Heart left ventricle (tissue), 16 donors: Measurements from ENCODE around the gene NAALADL2. TPM values are rescaled to one million over a fixed set of nuclear protein-coding genes. Genes with fewer than 3 reads are reported as not detected.

ENCODE experiments used
- ATAC-seq, 4 donors: fragments of 200-7000 bp; cut with Tn5 transposase; one replicate each; pipeline ENCODE4 v1.9.1; 2020 to 2022; ENCODE audit warnings: moderate library complexity in 4 of 4, mild to moderate bottlenecking in 3 of 4, moderate number of reproducible peaks in 1 of 4
- DNase-seq, 5 donors: peaks; one replicate each; pipeline ENCODE4 v3.0.0-alpha.2; 2020
- H3K27ac ChIP-seq, 12 donors: fragments of 200-600 bp; sonication (generic) in 4 of 12; one replicate each; pipeline versions ENCODE4 v1.5.0 to v1.8.0; 2016 to 2022; ENCODE audit warnings: mild to moderate bottlenecking in 2 of 12
- H3K27me3 ChIP-seq, 9 donors: fragments of 200-600 bp; sonication (generic) in 2 of 9; one replicate each; pipeline versions ENCODE4 v1.5.1 to v1.8.0; 2016 to 2022; ENCODE audit warnings: mild to moderate bottlenecking in 3 of 9
- H3K36me3 ChIP-seq, 9 donors: fragments of 200-600 bp; sonication (generic) in 2 of 9; one replicate each; pipeline versions ENCODE4 v1.5.0 to v1.8.0; 2018 to 2022; ENCODE audit warnings: mild to moderate bottlenecking in 2 of 9
- H3K4me1 ChIP-seq, 12 donors: fragments of 200-600 bp; sonication (generic) in 4 of 12; one replicate each; pipeline versions ENCODE4 v1.5.0 to v1.8.0; 2016 to 2022; ENCODE audit warnings: mild to moderate bottlenecking in 3 of 12
- H3K4me3 ChIP-seq, 12 donors: fragments of 200-600 bp; sonication (generic) in 4 of 12; one replicate each; pipeline versions ENCODE4 v1.5.0 to v1.8.0; 2017 to 2022; ENCODE audit warnings: mild to moderate bottlenecking in 9 of 12, moderate library complexity in 4 of 12
- H3K9me3 ChIP-seq, 12 donors: fragments of 200-600 bp; sonication (generic) in 4 of 12; one replicate each; pipeline versions ENCODE4 v1.5.0 to v1.8.0; 2016 to 2022; ENCODE audit warnings: mild to moderate bottlenecking in 1 of 12
- POLR2A ChIP-seq, 2 donors: fragments of 450-650 bp; IDR thresholded peaks; one replicate each; pipeline ENCODE4 v1.6.1; 2017; ENCODE audit warnings: antibody characterized with exemption in 2 of 2, mild to moderate bottlenecking in 2 of 2, moderate library complexity in 2 of 2
- WGBS, 4 donors: extraction: QIAGEN DNeasy Blood & Tissue Kit in 2 of 4; methylation state at CpG; one replicate each; pipeline versions ENCODE4 v1.1.5 to v1.1.7; 2013 to 2018; 5-methylcytosine and 5-hydroxymethylcytosine counted together
- intact Hi-C, 10 donors: fragments of 100-400 bp; cut with DNase I; formaldehyde crosslinking; loops; one replicate each; pipeline versions ENCODE4 v1.11.1 to v1.14.2; 2022
- polyA plus RNA-seq, 2 donors: library from polyadenylated mRNA; stranded (reverse); fragments of 200-250 nt; gene quantifications; one replicate each; pipeline ENCODE4 v1.2.3, GENCODE V29; 2013
- total RNA-seq, 9 donors: library from RNA; depleted of rRNA in 2 of 9; stranded (reverse); fragments of >200 nt in 2 of 9; fragmentation: NEBNext Ultra II Directional in 3 of 9; extraction: Animal tissue kit (Norgen Biotek cat#: 25700) in 3 of 9; gene quantifications; one replicate each; pipeline versions ENCODE4 v1.1.0 to v1.2.4, GENCODE V29; 2016 to 2023
- TF ChIP-seq, protein P1 (sequence below), 12 donors: fragments of 200-600 bp; sonication (generic) in 4 of 12; IDR thresholded peaks; one replicate each; pipeline versions ENCODE4 v1.5.0 to v1.8.0; 2018 to 2022; ENCODE audit warnings: antibody characterized with exemption in 12 of 12, mild to moderate bottlenecking in 5 of 12
- donor health status: ischemic (EF 13 %, LVEDD 7.1; RV severe dilation, severe dysfunction).
- donor health status: healthy with polysubstance abuse.
- donor health status: DM: no; HTN: yes; CAD: no.
- donor health status: DM: no; HTN: no; CAD: no.
- donor health status: ischemic (EF 25% LVEDD 6.9; RV normal size, moderate dysfunction).
- donor health status: ischemic (EF 25% LVEDD 5.7; RV mildly dilated, moderate dysfunction).
- donor health status: healthy.
- donor health status: DM: yes; HTN: yes; CAD: no.
- donor health status: ischemic (EF 35%, LVEDD 5.7; RV mildly dilated, moderate dysfunction).
- donor health status: nonischemic (EF 11% LVEDD 7.7; RV severe dilation, severe dysfunction).
- donor health status: DM: yes; HTN: yes; CAD: no.
- donor health status: PGD.
- donor health status: ischemic (EF 29% LVEDD 5.4; RV normal size, mild dysfunction).
- donor health status: nonischemic (EF 23%, LVEDD 6.1; RV moderate dilation, normal function).

NAALADL2 gene
- total and polyA plus RNA-seq, 11 donors, result 0.23 to 8.5 (median 3.0) TPM

DNA sequence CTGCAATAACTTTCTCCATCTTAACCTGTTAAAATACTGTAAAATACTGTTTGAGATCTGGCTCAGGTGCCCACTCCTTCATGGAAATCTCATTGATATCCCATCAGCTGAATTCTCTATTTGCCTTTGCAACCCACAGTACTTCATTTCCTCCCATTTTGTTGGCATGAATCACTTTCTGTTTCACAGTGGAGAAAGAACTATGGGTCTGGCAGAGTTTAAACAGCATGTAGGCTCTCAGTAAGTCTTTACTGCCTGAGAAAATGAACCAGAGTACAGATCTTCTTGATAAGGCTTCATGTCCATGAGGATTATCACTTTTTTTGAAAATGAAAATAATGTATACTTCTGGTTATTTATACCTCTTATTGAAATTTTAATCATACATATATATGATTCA is 245.9 kb downstream of the NAALADL2 start:
- Histone ChIP-seq H3K27me3 (no peaks in the 10 kb centered on the region), H3K27ac (no peak overlapping the region), H3K36me3 (no peaks in the 10 kb centered on the region), H3K4me3 (no peak overlapping the region), H3K9me3 (no peaks in the 10 kb centered on the region), H3K4me1 (no peaks in the 10 kb centered on the region)
- intact Hi-C loops, result no loop called here
- no peak for ATAC-seq
- DNase-seq, result no peak
- TF ChIP-seq POLR2A (IDR thresholded peaks at IDR 0.05), result no peak
- TF ChIP-seq, protein P1, sequence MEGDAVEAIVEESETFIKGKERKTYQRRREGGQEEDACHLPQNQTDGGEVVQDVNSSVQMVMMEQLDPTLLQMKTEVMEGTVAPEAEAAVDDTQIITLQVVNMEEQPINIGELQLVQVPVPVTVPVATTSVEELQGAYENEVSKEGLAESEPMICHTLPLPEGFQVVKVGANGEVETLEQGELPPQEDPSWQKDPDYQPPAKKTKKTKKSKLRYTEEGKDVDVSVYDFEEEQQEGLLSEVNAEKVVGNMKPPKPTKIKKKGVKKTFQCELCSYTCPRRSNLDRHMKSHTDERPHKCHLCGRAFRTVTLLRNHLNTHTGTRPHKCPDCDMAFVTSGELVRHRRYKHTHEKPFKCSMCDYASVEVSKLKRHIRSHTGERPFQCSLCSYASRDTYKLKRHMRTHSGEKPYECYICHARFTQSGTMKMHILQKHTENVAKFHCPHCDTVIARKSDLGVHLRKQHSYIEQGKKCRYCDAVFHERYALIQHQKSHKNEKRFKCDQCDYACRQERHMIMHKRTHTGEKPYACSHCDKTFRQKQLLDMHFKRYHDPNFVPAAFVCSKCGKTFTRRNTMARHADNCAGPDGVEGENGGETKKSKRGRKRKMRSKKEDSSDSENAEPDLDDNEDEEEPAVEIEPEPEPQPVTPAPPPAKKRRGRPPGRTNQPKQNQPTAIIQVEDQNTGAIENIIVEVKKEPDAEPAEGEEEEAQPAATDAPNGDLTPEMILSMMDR (IDR thresholded peaks at IDR 0.05), result no peak

DNA sequence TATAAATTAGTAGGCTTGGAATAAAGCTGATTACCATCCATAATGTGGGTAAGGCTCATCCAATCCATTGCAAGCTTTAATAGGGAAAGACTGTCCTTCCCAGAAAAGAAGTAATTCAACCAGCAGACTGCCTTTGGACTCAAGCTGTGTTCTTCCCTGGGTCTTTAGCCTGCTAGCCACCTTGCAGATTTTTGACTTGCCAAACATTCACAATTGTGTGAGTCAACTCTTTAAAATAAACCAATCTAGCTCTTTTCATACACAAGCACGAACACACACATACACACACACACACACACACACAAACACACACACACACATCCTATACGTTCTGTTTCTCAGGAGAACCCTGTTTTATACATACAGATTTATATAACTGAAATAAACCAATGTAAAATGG is 248.1 kb downstream of the NAALADL2 start:
- ATAC-seq, result no peak
- Histone ChIP-seq H3K36me3 (no peaks in the 10 kb centered on the region), H3K27me3 (no peaks in the 10 kb centered on the region), H3K9me3 (no peaks in the 10 kb centered on the region), H3K4me1 (no peaks in the 10 kb centered on the region), H3K4me3 (no peak overlapping the region), H3K27ac (no peak overlapping the region)
- 79 to 80% (median 80%) methylated on average over 2 of the region's 2 CpGs for WGBS, 4 donors
- DNase-seq, result no peak
- intact Hi-C loops, result no loop called here
- no peak for TF ChIP-seq POLR2A (IDR thresholded peaks at IDR 0.05)
- TF ChIP-seq, protein P1 (IDR thresholded peaks at IDR 0.05), result no peak

DNA sequence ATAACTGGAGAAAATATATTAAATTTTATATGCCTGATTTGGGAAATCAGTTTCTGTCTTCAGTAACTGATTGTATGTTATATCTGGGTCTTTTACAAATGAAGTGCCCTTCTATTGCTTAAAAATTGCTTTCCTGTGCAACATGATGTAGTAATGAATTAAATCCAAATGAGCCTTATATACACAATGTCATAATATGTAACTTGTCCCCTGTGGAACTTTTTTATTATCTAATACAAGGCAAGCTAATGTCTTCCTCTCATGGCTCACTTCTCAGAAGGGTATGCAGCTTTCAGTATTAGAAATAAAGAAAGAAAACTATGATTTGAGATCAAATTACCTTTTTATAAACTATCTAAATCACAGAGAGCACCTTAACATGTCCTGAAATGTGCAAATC is 248.9 kb downstream of the NAALADL2 start:
- ATAC-seq (no peak), DNase-seq (no peak)
- TF ChIP-seq POLR2A (IDR thresholded peaks at IDR 0.05), result no peak
- TF ChIP-seq, protein P1 (IDR thresholded peaks at IDR 0.05), result no peak
- Histone ChIP-seq H3K27ac (no peak overlapping the region), H3K36me3 (no peaks in the 10 kb centered on the region), H3K4me3 (no peak overlapping the region), H3K27me3 (no peaks in the 10 kb centered on the region), H3K4me1 (no peaks in the 10 kb centered on the region), H3K9me3 (no peaks in the 10 kb centered on the region)
- intact Hi-C loops, result no loop called here

DNA sequence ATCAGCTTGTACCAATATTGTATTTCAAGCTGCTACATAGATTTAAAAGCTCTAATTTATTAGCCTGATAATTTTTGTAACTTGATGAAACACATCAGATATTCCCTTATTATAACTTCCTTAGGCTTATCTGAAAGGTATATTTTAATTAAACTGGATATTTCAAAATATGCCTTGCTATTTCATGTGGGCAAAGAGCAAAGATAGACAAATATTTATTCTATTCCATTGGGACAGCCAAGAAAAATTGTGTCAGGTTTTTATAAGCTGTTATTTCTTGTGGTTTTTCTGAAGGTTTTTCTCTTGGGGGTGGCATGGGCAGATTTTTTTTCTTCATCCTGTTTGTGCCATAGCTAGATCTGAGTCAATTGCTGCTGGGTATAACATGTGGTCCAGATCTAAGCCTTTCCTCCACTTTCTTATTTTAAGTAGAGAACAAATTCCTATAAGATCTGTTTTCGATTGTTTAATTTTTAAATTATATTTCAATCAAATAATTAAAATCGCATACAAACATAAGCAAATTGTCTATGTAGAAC is 249.5 kb downstream of the NAALADL2 start:
- no peak for TF ChIP-seq POLR2A (IDR thresholded peaks at IDR 0.05)
- TF ChIP-seq, protein P1 (IDR thresholded peaks at IDR 0.05), result no peak
- no peak overlapping the region for H3K27ac ChIP-seq
- no peaks in the 10 kb centered on the region for H3K27me3 ChIP-seq
- no peaks in the 10 kb centered on the region for H3K4me1 ChIP-seq
- H3K4me3 ChIP-seq, result no peak overlapping the region
- H3K9me3 ChIP-seq, result no peaks in the 10 kb centered on the region
- 43 to 94% (median 66%) methylated on average over 2 of the region's 2 CpGs for WGBS, 4 donors
- intact Hi-C loops, result no loop called here
- ATAC-seq, result no peak
- DNase-seq, result no peak
- H3K36me3 ChIP-seq, result no peaks in the 10 kb centered on the region
